Astrocyte (in vitro differentiated cells and primary cell): ENCODE data around the gene DNAH14. TPM values are rescaled to one million over a fixed set of nuclear protein-coding genes. Genes with fewer than 3 reads are reported as not detected.

ENCODE experiments used
- DNase-seq: peaks from one replicate; pipeline ENCODE4 v3.0.0-alpha.2; 2010; ENCODE audit warnings: low read depth
- FAIRE-seq: peaks from 2 replicates; lab custom pipeline; 2011; peaks lifted over from hg19 to GRCh38; lab: Jason Lieb, UNC
- H2AFZ ChIP-seq: 2 replicates; pipeline ENCODE4 v1.6.0; 2012; ENCODE audit warnings: low read depth, low read length, inconsistent platforms
- H3K27ac ChIP-seq: 2 replicates; pipeline ENCODE4 v1.5.1; 2011; ENCODE audit warnings: low read depth, low read length, inconsistent platforms
- H3K27me3 ChIP-seq: 2 replicates; pipeline ENCODE4 v1.6.0; 2011; ENCODE audit warnings: low read length, inconsistent platforms; ENCODE audit not compliant: insufficient read depth
- H3K36me3 ChIP-seq: 2 replicates; pipeline ENCODE4 v1.5.1; 2011; ENCODE audit warnings: low read length, inconsistent platforms; ENCODE audit not compliant: insufficient read depth
- H3K4me1 ChIP-seq: 2 replicates; pipeline ENCODE4 v1.5.1; 2011; ENCODE audit warnings: low read length, inconsistent platforms; ENCODE audit not compliant: insufficient read depth
- H3K4me2 ChIP-seq: 2 replicates; pipeline ENCODE4 v1.6.0; 2012; ENCODE audit warnings: low read length, inconsistent platforms
- H3K4me3 ChIP-seq: 2 replicates; pipeline ENCODE4 v1.5.1; 2011; ENCODE audit warnings: low read depth, mild to moderate bottlenecking, low read length, inconsistent platforms; ENCODE audit not compliant: insufficient read depth
- H3K79me2 ChIP-seq: 2 replicates; pipeline ENCODE4 v1.6.0; 2012; ENCODE audit warnings: mild to moderate bottlenecking, low read length, inconsistent platforms; ENCODE audit not compliant: insufficient read depth
- H3K9ac ChIP-seq: 2 replicates; pipeline ENCODE4 v1.6.0; 2012; ENCODE audit warnings: mild to moderate bottlenecking, low read length, inconsistent platforms
- H3K9me3 ChIP-seq: 2 replicates; pipeline ENCODE4 v1.5.1; 2012; ENCODE audit warnings: low read depth, mild to moderate bottlenecking, low read length, inconsistent platforms; ENCODE audit not compliant: insufficient read depth
- H4K20me1 ChIP-seq: 2 replicates; pipeline ENCODE4 v1.6.0; 2012; ENCODE audit warnings: low read length, inconsistent platforms; ENCODE audit not compliant: insufficient read depth
- H3K27ac Mint-ChIP-seq: one replicate; pipeline ENCODE4 v1.8.0; 2021; ENCODE audit warnings: mild to moderate bottlenecking, mixed read lengths; ENCODE audit not compliant: unreplicated experiment
- H3K27me3 Mint-ChIP-seq: one replicate; pipeline ENCODE4 v1.8.0; 2021; ENCODE audit warnings: low read depth, mixed read lengths; ENCODE audit not compliant: unreplicated experiment
- H3K36me3 Mint-ChIP-seq: one replicate; pipeline ENCODE4 v1.8.0; 2021; ENCODE audit warnings: low read depth, mixed read lengths; ENCODE audit not compliant: unreplicated experiment
- H3K4me1 Mint-ChIP-seq: one replicate; pipeline ENCODE4 v1.8.0; 2021; ENCODE audit warnings: low read depth, mixed read lengths; ENCODE audit not compliant: unreplicated experiment
- H3K4me3 Mint-ChIP-seq: one replicate; pipeline ENCODE4 v1.8.0; 2021; ENCODE audit warnings: mild to moderate bottlenecking, moderate library complexity, mixed read lengths; ENCODE audit not compliant: unreplicated experiment
- H3K9me3 Mint-ChIP-seq: one replicate; pipeline ENCODE4 v1.8.0; 2021; ENCODE audit warnings: mild to moderate bottlenecking, mixed read lengths; ENCODE audit not compliant: unreplicated experiment
- CTCF ChIP-seq: IDR thresholded peaks from 2 replicates; pipeline ENCODE4 v1.5.1; 2011; ENCODE audit warnings: low read depth, mild to moderate bottlenecking, inconsistent platforms, low read length, moderate library complexity; ENCODE audit not compliant: insufficient read depth
- EZH2 ChIP-seq: IDR thresholded peaks from 2 replicates; pipeline ENCODE4 v1.6.1; 2012; ENCODE audit warnings: mild to moderate bottlenecking, low read length, inconsistent platforms; ENCODE audit not compliant: insufficient read depth
- total RNA-seq: library from RNA; stranded (reverse); gene quantifications from 2 replicates; pipeline ENCODE4 v1.2.1, GENCODE V29; 2021

Gene DNAH14
- total RNA-seq, 1 donor from 2014 or later, result 21.2 TPM

GRCh38 chr1:225253784-225254183 lies 324.3 kb downstream of the DNAH14 start:
- Mint-ChIP-seq H3K36me3 (no peaks in the 10 kb centered on the region), H3K4me1 (peaks cover 6% of the 10 kb centered on the region), H3K27me3 (no peaks in the 10 kb centered on the region), H3K4me3 (no peak overlapping the region), H3K27ac (no peak overlapping the region), H3K9me3 (no peaks in the 10 kb centered on the region)
- Histone ChIP-seq H3K36me3 (no peaks in the 10 kb centered on the region), H3K79me2 (no peaks in the 10 kb centered on the region), H2AFZ (no peak overlapping the region), H3K4me1 (peaks cover 9% of the 10 kb centered on the region), H3K9ac (peak overlapping the region; percentile 42), H3K27me3 (no peaks in the 10 kb centered on the region), H3K4me2 (peak overlapping the region; percentile 68), H3K4me3 (peak overlapping the region; percentile 3), H4K20me1 (no peaks in the 10 kb centered on the region), H3K27ac (peak overlapping the region; percentile 77), H3K9me3 (no peaks in the 10 kb centered on the region)
- FAIRE-seq, result peak; percentile 32
- no peak for TF ChIP-seq CTCF
- no peak for TF ChIP-seq EZH2
- DNase-seq, result peak; percentile 86

- Histone ChIP-seq H3K79me2 (no peaks in the 10 kb centered on the region), H3K4me3 (peak overlapping the region; percentile 3), H2AFZ (no peak overlapping the region), H3K4me1 (peaks cover 9% of the 10 kb centered on the region), H3K36me3 (no peaks in the 10 kb centered on the region), H3K9ac (peak overlapping the region; percentile 42), H4K20me1 (no peaks in the 10 kb centered on the region), H3K4me2 (peak overlapping the region; percentile 68), H3K27ac (peak overlapping the region; percentile 77), H3K27me3 (no peaks in the 10 kb centered on the region), H3K9me3 (no peaks in the 10 kb centered on the region)
- Mint-ChIP-seq H3K27ac (no peak overlapping the region), H3K4me1 (peaks cover 6% of the 10 kb centered on the region), H3K36me3 (no peaks in the 10 kb centered on the region), H3K9me3 (no peaks in the 10 kb centered on the region), H3K27me3 (no peaks in the 10 kb centered on the region), H3K4me3 (no peak overlapping the region)
- peak; percentile 76 for DNase-seq
- no peak for TF ChIP-seq EZH2
- no peak for TF ChIP-seq CTCF
- FAIRE-seq, result no peak
Observed at GRCh38 chr1:225254676-225255075, 325.2 kb downstream of the DNAH14 start.

- Histone ChIP-seq H4K20me1 (no peaks in the 10 kb centered on the region), H3K4me2 (no peak overlapping the region), H3K9ac (no peak overlapping the region), H3K36me3 (no peaks in the 10 kb centered on the region), H3K27ac (no peak overlapping the region), H3K4me3 (no peak overlapping the region), H3K4me1 (peaks cover 9% of the 10 kb centered on the region), H2AFZ (no peak overlapping the region), H3K27me3 (no peaks in the 10 kb centered on the region), H3K79me2 (no peaks in the 10 kb centered on the region), H3K9me3 (no peaks in the 10 kb centered on the region)
- Mint-ChIP-seq H3K9me3 (peaks cover 3% of the 10 kb centered on the region), H3K36me3 (no peaks in the 10 kb centered on the region), H3K4me1 (peaks cover 2% of the 10 kb centered on the region), H3K4me3 (no peak overlapping the region), H3K27me3 (no peaks in the 10 kb centered on the region), H3K27ac (no peak overlapping the region)
- TF ChIP-seq EZH2 (no peak), CTCF (no peak)
- FAIRE-seq (no peak), DNase-seq (no peak)
Observed at GRCh38 chr1:225257081-225257480, 327.6 kb downstream of the DNAH14 start.
